ENCODE data around the gene DOK7. TPM values are rescaled to one million over a fixed set of nuclear protein-coding genes. Genes with fewer than 3 reads are reported as not detected.

DOK7 gene
- total and polyA plus RNA-seq, 2 donors (not counting 3 experiments of a cell fraction or from before 2014, with no cell fraction given), result not detected

- ChIA-PET POLR2A (no interaction called here), CTCF (no interaction called here)
- H4K20me1 ChIP-seq (replicated peaks; ENCODE audit: control insufficient read depth, extremely low read depth, insufficient read depth, low read length), result no peaks in the 10 kb centered on the region
- H3K9me3 ChIP-seq (replicated peaks; ENCODE audit: control insufficient read depth, insufficient read depth, low read length), result no peaks in the 10 kb centered on the region
- no peak overlapping the region for H3K27ac ChIP-seq (ENCODE audit: insufficient read depth, low read depth, low read length)
- H3K4me1 ChIP-seq (ENCODE audit: control insufficient read depth, extremely low read depth, insufficient read depth, low read length), result no peaks in the 10 kb centered on the region
- peaks cover 2 to 14% of the 10 kb centered on the region in 2 experiments for H3K27me3 ChIP-seq (ENCODE audit: control insufficient read depth in 2 of 2, insufficient read depth in 2 of 2, low read length in 2 of 2)
- intact Hi-C loops (cut with micrococcal nuclease), result loop anchor here (10.0 kb wide), 1 partner anchor 460 kb away; no protein-coding TSS in a partner anchor
- no peak for DNase-seq (ENCODE audit: low read depth, low spot score)
- H3K4me3 ChIP-seq (replicated peaks in 1 of 3; ENCODE audit: insufficient read depth in 1 of 3, low read depth in 1 of 3, low read length in 3 of 3), result no peak overlapping the region
- H3K9me1 ChIP-seq (replicated peaks; ENCODE audit: control insufficient read depth, extremely low read depth, insufficient read depth, low read length), result no peaks in the 10 kb centered on the region
- no peaks in the 10 kb centered on the region for H3K79me2 ChIP-seq (ENCODE audit: control insufficient read depth, insufficient read depth, low read length)
- TF ChIP-seq POLR2AphosphoS5 (IDR thresholded peaks at IDR 0.05; ENCODE audit: insufficient read depth, low read depth, low read length), result no peak
- TF ChIP-seq MAX (IDR thresholded peaks at IDR 0.05; ENCODE audit: insufficient read depth, insufficient read length), result no peak
- TF ChIP-seq MYC (IDR thresholded peaks at IDR 0.05; ENCODE audit: low read depth, low read length), result no peak
- TF ChIP-seq FOS (IDR thresholded peaks at IDR 0.05; ENCODE audit: borderline replicate concordance, insufficient read depth, low read length), result no peak
- TF ChIP-seq JUN (IDR thresholded peaks at IDR 0.05; ENCODE audit: borderline replicate concordance, insufficient read depth, insufficient read length, low read depth), result no peak
- no peak for TF ChIP-seq GATA2 (IDR thresholded peaks at IDR 0.05; ENCODE audit: insufficient read depth, insufficient read length, low read depth, low read length)
- TF ChIP-seq EZH2 (IDR thresholded peaks at IDR 0.05; ENCODE audit: borderline replicate concordance, low read depth, low read length, severe bottlenecking), result no peak
- TF ChIP-seq CTCF (IDR thresholded peaks at IDR 0.05; ENCODE audit: extremely low read depth in 1 of 2, insufficient read depth in 1 of 2, low read depth in 1 of 2, low read length in 2 of 2), result no peak
- TF ChIP-seq POLR2A (IDR thresholded peaks at IDR 0.05; ENCODE audit: low read depth, low read length), result no peak
- H2AFZ ChIP-seq (ENCODE audit: low read depth, low read length), result no peak overlapping the region
- no peaks in the 10 kb centered on the region for H3K36me3 ChIP-seq (ENCODE audit: control insufficient read depth in 2 of 2, extremely low read depth in 1 of 2, insufficient read depth in 2 of 2, low read length in 2 of 2)
- BruUV-seq (replicated peaks), result no TSS peak
- dilution Hi-C loops (cut with MboI; ENCODE audit: extremely low pct_ligation_motif_present, low sequenced_read_pairs), result no loop called here
- H3K9ac ChIP-seq (replicated peaks; ENCODE audit: extremely low read depth, insufficient read depth, low read length), result no peak overlapping the region
- no peak overlapping the region for H3K4me2 ChIP-seq (ENCODE audit: insufficient read depth, low read length)
- FAIRE-seq, result no peak
Observed at GRCh38 chr4:3484057-3484973, 21.2 kb downstream of the DOK7 start.

Measured in endothelial cell of umbilical vein (primary cell).